AG04449 (cell line): ENCODE results near the gene RELL2.
A peak's percentile ranks its signal among the peaks of the same experiment; 100 is the strongest.

Experiments
- CTCF ChIA-PET: fragments of 350-600 bp; formaldehyde crosslinking; extraction: SDS; loops from one replicate; lab custom pipeline; 2021; ENCODE audit warnings: antibody characterized with exemption; lab: Yijun Ruan, JAX
- POLR2A ChIA-PET: fragments of 400-600, 350-600 bp; formaldehyde crosslinking; extraction: SDS; loops from one replicate; lab custom pipeline; 2020; ENCODE audit warnings: antibody characterized with exemption, inconsistent platforms; lab: Yijun Ruan, JAX
- DNase-seq: peaks from one replicate; pipeline ENCODE4 v3.0.0-alpha.2; 2010; ENCODE audit warnings: low read depth, low spot score
- H3K4me3 ChIP-seq: 2 replicates; pipeline ENCODE4 v1.5.1; 2011; ENCODE audit warnings: low read depth, mild to moderate bottlenecking, control low read depth, low read length
- TF ChIP-seq, protein P1 (sequence below): IDR thresholded peaks from one replicate; pipeline ENCODE4 v1.5.1; 2011; ENCODE audit warnings: mild to moderate bottlenecking, moderate library complexity, low read length, control low read depth, inconsistent platforms; ENCODE audit not compliant: insufficient read depth; ENCODE audit errors: missing control alignments

Gene RELL2

DNA sequence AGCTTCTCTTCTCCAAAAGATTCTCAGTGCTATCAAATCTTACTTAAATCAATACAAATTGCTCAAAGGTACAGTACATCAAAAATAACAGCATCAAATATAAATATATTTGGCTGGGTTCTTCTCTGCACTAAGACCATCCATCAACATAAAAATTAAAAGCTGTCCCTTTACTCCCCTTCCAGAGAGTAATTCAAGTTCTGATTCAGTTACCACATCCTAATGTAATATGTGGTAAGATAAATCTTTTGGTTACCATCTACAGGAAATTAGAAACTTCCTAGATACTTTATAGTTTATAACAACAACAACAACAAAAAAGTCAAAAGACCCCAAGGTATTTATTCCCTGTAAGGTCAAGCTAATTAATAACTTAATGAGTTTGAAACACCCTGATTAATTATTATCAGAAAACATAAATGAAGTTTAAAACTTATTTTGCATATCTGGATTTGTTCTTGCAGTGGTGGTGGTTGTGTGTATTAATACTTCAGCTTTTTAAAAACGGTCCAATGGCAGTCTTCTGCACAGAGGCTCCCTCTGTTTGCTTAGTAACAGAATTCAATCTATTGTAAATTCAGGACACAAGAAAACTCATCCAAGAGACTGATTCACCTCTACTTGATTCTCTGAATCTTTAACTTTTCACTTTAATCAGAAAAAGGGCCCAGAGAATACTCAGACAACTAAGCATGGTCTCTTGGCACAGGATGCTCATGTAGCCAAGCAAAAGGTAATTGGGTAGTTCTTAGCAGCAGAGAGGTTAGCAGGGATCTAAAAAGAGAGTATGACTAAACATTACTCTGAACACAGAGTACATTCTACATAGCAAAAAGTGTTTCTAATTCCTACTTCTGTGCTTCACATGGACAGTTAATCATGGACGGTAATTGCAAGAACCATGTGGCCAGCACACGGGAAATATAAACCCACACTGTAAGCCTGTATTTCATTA lies 38.1 kb upstream of the RELL2 start:
- ChIA-PET POLR2A (no interaction called here), CTCF (interaction anchor here (1.0 to 15.0 kb wide), 12 partner anchors 9 to 362 kb away, joined by 3 to 259 read pairs (median 7); partner anchors contain the start of gene DIAPH1)
- H3K4me3 ChIP-seq = no peak overlapping the region
- no peak for DNase-seq
- TF ChIP-seq, protein P1, sequence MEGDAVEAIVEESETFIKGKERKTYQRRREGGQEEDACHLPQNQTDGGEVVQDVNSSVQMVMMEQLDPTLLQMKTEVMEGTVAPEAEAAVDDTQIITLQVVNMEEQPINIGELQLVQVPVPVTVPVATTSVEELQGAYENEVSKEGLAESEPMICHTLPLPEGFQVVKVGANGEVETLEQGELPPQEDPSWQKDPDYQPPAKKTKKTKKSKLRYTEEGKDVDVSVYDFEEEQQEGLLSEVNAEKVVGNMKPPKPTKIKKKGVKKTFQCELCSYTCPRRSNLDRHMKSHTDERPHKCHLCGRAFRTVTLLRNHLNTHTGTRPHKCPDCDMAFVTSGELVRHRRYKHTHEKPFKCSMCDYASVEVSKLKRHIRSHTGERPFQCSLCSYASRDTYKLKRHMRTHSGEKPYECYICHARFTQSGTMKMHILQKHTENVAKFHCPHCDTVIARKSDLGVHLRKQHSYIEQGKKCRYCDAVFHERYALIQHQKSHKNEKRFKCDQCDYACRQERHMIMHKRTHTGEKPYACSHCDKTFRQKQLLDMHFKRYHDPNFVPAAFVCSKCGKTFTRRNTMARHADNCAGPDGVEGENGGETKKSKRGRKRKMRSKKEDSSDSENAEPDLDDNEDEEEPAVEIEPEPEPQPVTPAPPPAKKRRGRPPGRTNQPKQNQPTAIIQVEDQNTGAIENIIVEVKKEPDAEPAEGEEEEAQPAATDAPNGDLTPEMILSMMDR = no peak

DNA sequence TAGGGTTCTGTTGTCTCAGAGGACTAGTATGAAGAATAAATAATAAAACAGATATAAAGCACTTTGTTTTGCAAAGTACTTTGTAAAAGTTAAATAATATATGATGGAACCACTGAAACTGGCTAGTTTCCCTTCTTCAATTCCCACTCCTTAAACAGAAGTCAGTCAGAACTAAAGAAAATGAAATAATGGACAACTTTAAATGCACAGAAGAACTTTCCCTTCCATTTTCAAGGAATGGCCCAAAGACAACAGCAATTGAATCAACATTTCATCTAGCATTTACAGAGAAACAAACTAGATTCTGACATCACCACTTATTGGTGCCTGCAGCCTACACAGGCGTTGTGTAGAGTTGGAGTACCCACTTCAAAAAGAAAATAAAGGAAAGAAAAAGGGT lies 34.2 kb upstream of the RELL2 start:
- ChIA-PET POLR2A (no interaction called here), CTCF (interaction anchor here (1.0 to 15.0 kb wide), 3 partner anchors 11 to 16 kb away, joined by 3 to 259 read pairs (median 119); partner anchors contain the start of gene DIAPH1)
- no peak overlapping the region for H3K4me3 ChIP-seq

DNA sequence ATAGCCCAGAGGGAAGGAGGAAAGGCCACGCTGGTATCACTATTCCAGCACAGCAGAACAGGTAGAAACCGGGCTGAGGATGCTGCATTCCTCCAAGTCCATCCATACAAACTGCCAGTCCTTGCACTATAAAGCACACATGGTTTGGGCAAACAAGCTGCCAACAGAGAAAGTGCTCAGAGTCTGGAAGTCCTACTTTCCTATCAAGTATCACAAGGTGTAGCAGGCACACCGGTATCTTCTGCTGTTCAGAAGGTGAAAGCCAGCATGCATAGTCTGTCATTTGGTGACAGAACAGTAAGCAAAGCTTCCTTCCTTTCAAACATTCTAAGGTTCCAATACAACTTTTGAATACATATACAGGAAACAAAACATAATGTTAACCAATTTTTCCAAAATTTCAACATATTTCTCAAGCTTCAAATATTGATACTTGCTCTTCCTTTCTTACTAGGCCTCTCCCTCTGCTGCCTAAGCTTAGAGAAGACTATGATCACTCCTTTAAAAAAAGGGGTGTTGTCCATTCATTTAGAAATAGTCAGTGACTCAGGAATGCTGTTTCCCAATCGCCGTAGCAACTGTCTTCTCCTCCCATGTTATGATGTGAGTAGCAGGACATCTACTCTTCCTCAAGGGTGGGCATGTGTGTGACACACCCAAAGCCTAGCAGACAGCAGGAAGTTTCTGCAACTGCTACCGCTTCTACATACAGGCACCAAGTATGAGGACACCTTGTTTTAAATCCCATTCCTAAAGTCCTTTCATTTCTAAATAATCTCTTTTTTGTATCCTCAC lies 32.7 kb upstream of the RELL2 start:
- peak; percentile 73 for DNase-seq
- ChIA-PET POLR2A (interaction anchor here (0.9 to 1.0 kb wide), 2 partner anchors 12 to 15 kb away, joined by 4 read pairs; partner anchors contain the start of gene DIAPH1), CTCF (interaction anchor here (0.8 to 15.0 kb wide), 7 partner anchors 12 to 187 kb away, joined by 3 to 259 read pairs (median 4); partner anchors contain the start of genes DIAPH1 and PCDHGB7)
- H3K4me3 ChIP-seq = no peak overlapping the region
- TF ChIP-seq, protein P1 = no peak

More for the DNA sequence above, 34.2 kb upstream of the RELL2 start:
- no peak for DNase-seq
- TF ChIP-seq, protein P1 = no peak

DNA sequence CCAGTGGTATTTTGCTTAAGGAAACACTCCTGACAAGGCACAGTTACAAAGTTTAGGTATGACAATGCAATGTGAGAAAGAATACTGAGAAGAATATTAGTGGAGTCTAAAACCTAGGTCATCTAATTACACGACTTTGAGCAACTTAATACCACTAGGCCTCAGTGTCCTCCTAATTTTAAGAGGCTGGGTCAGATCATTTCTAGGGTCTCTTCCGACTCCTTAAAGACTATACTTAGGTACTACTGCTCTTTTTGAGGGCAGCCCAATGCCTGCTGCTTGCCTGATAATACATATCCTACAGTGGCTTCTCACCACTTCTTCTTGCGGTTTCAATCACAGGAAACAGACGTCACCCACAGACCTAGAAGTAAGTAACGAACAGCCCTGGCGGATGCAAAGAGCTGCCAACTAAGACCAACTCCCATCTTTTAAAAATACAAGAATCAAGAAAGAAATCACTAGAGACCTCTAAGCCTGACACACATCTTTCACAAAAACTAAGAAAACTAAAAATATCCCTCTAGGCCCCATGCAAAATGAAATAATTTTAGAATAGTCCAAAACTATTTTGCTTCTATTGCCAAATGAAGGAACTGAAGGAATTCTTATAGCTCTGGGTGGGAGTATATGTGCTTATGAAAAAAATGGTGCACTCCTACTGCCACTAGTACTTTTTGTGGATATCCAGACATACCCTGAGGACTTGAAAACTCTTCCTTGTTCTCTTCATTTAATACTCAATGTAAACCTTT lies 31.1 kb upstream of the RELL2 start:
- TF ChIP-seq, protein P1 = no peak
- no peak overlapping the region for H3K4me3 ChIP-seq
- CTCF ChIA-PET = interaction anchor here (1.0 to 15.0 kb wide), 4 partner anchors 9 to 41 kb away, joined by 3 to 259 read pairs (median 62); partner anchors contain the start of gene DIAPH1
- POLR2A ChIA-PET = no interaction called here
- no peak for DNase-seq

DNA sequence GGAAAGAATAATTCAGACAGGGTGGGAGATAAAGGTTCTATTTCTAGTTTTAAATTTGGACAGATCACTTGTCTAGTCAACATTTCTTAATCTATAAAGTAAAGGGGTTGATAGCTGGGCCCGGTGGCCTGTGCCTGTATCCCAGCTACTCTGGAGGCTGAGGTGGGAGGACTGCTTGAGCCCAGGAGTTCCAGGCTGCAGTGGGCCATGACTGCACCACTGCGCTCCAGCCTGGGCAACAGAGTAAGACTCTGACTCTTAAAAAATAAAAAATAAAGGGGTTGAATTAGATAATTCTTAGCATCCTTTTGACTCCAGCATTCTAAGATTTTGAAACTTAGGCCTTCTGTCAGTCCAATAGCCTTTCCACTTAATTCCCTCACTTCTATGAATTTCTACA lies 28.8 kb upstream of the RELL2 start:
- TF ChIP-seq, protein P1 = no peak
- no peak for DNase-seq
- CTCF ChIA-PET = interaction anchor here (11.1 to 15.0 kb wide), 2 partner anchors 11 to 16 kb away, joined by 119 to 259 read pairs; partner anchors contain the start of gene DIAPH1
- no peak overlapping the region for H3K4me3 ChIP-seq
- POLR2A ChIA-PET = no interaction called here
